Stimulated activated CD4-positive, alpha-beta T cell treated with anti-CD3 and anti-CD28 coated beads, Interleukin-4, amount 100 ng/mL, for 24 hours (primary cell): ENCODE data around the gene ABHD14A.

ENCODE experiments used
- DNase-seq: peaks from one replicate; pipeline ENCODE4 v3.0.0-alpha.2; 2020

The ABHD14A gene

GRCh38 chr3:51941798-51942602, 32.9 kb upstream of the ABHD14A start, which contains the start of the genes PARP3 and RRP9:
Gene PARP3 (plus strand): TSS chr3:51942363. CDS start chr3:51943356, 993 bp downstream.
Gene RRP9 (minus strand): TSS chr3:51941904. CDS start chr3:51941867, 37 bp downstream.
- peak; percentile 100 for DNase-seq

- DNase-seq, result peak; percentile 67
These were observed 32.0 kb upstream of the ABHD14A start for GRCh38 chr3:51942603-51943450.

- no peak for DNase-seq
These were observed 31.1 kb upstream of the ABHD14A start for GRCh38 chr3:51943451-51944391.

GRCh38 chr3:51944451-51945021, 30.3 kb upstream of the ABHD14A start:
- DNase-seq, result no peak

GRCh38 chr3:51945031-51945840, 29.6 kb upstream of the ABHD14A start:
- no peak for DNase-seq

- DNase-seq, result no peak
These were observed 28.7 kb upstream of the ABHD14A start for GRCh38 chr3:51945926-51946705.

GRCh38 chr3:51946796-51947195, 28.1 kb upstream of the ABHD14A start:
- no peak for DNase-seq

GRCh38 chr3:51947215-51947900, 27.5 kb upstream of the ABHD14A start:
- no peak for DNase-seq

- no peak for DNase-seq
These were observed 26.8 kb upstream of the ABHD14A start for GRCh38 chr3:51948016-51948580.

- no peak for DNase-seq
These were observed 25.7 kb upstream of the ABHD14A start for GRCh38 chr3:51949121-51949520.

- no peak for DNase-seq
These were observed 24.0 kb upstream of the ABHD14A start for GRCh38 chr3:51950899-51951298.

GRCh38 chr3:51953445-51953844, 21.4 kb upstream of the ABHD14A start:
- DNase-seq, result no peak

- no peak for DNase-seq
These were observed 20.8 kb upstream of the ABHD14A start for GRCh38 chr3:51954105-51954504.

GRCh38 chr3:51954713-51955112, 20.2 kb upstream of the ABHD14A start:
- no peak for DNase-seq

- no peak for DNase-seq
These were observed 19.5 kb upstream of the ABHD14A start, which contains the start of gene GPR62 for GRCh38 chr3:51955175-51955892. Gene GPR62 (plus strand): TSS chr3:51955381. CDS start chr3:51955653, 272 bp downstream.

- DNase-seq, result peak; percentile 37
These were observed 18.7 kb upstream of the ABHD14A start for GRCh38 chr3:51955893-51956770.

GRCh38 chr3:51957520-51958205, 17.2 kb upstream of the ABHD14A start:
- no peak for DNase-seq
